Activated CD4-positive, alpha-beta T cell treated with anti-CD3 and anti-CD28 coated beads, Interleukin-2, amount 50 U/mL, for 4 hours (primary cell): ENCODE results near the gene CDCP2.
"Not testable (repeated sequence)": the region's sequence is repeated elsewhere in the genome, so short reads cannot be mapped to it uniquely, and the experiment has no call there.

Source experiments
- DNase-seq, 2 experiments: peaks; one replicate each; pipeline ENCODE4 v3.0.0-alpha.2; 2020

CDCP2 gene

DNA sequence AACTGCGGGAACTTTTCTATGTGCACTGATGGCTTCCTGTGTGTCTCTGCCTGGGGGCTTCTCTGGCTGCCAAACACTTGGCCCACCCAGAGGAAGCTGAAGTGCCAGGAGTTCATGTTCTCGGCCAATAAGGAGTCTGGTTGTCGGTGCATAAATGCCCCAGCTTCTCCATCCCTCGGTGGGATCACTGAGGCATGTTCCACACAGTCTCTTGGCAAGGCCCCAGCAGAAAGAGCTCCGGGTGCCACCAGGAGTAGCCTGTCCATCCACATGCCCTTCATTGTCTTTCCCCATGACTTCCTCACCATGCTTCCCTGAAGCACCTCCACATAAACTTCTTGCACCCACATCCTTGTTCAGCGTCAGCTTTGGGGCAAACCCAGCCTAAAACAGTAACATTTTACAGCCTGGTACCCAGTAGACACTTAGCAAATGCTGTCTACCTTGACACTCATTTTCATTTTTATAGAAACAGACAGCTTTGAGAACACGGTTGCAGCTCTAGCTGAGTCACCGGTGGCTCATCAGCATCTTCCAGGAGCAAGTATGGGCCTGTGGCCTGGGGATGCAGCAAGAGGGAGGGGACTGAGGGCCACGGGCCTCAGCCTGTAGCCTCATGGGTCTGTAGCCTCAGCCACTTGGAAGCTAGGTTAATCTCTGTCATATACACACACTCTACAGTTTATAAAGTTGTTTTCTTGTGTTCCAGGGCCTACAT lies 14.8 kb upstream of the CDCP2 start:
- DNase-seq: no peak

DNA sequence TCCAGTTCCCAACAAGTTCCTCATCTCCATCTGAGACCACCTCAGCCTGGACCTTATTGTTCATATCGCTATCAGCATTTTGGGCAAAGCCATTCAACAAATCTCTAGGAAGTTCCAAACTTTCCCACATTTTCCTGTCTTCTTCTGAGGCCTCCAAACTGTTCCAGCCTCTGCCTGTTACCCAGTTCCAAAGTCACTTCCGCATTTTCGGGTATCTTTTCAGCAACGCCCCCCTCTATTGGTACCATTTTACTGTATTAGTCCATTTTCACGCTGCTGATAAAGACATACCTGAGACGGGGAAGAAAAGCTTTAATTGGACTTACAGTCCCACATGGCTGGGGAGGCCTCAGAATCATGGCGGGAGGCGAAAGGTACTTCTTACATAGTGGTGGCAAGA lies 13.6 kb upstream of the CDCP2 start:
- DNase-seq: not testable (repeated sequence)

GRCh38 chr1:54165146-54165545 lies 12.3 kb upstream of the CDCP2 start:
- DNase-seq: no peak

DNA sequence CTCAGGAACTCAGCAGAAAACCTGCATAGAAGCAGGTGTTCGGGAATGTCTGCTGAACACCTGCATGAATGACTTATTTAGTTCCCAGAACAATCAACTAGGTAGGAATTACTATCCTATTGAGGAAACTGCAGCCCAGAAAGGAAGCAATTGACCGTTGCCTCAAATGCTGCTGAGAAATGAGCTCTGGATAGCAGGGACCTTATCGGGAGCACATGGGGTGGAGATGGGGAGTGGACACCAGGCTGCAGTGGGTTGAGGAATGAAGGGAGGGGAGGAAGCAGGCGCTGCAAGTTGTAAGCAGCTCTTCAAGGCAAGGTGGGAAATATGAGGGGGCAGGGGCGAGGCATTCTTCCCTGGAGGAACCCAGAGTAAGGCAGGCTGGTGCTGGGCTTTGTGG lies 10.8 kb upstream of the CDCP2 start:
- no peak for DNase-seq

GRCh38 chr1:54163051-54163450 lies 10.3 kb upstream of the CDCP2 start:
- no peak for DNase-seq

GRCh38 chr1:54161495-54162168 lies 8.8 kb upstream of the CDCP2 start:
- no peak for DNase-seq

DNA sequence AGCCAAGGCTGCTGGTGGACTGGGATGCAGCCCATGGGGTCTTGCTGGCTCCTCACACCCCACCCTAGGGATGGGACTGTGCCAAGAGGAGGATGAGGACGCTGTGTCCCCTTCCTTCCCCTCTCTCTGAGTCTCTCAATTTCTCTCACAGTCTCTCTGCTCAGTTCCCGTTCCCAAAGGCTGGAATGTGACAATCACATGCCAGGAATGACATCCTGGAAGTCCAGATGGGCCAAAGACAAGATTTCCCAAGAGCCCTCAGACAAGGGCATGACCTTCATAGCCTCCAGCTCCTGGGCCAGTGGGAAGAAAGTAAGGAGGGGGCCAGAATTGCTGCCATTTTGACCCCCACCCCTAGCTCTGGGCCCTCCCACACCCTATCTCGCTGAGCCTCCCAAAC lies 7.6 kb upstream of the CDCP2 start:
- no peak for DNase-seq

GRCh38 chr1:54159733-54160316 lies 7.0 kb upstream of the CDCP2 start:
- no peak for DNase-seq

- DNase-seq: no peak
Measured at GRCh38 chr1:54158071-54158470, 5.3 kb upstream of the CDCP2 start.

- DNase-seq: no peak
Measured at GRCh38 chr1:54157401-54157800, 4.6 kb upstream of the CDCP2 start.

GRCh38 chr1:54156986-54157385 lies 4.2 kb upstream of the CDCP2 start:
- DNase-seq: no peak

- no peak for DNase-seq
Measured at GRCh38 chr1:54156201-54156600, 3.4 kb upstream of the CDCP2 start.

DNA sequence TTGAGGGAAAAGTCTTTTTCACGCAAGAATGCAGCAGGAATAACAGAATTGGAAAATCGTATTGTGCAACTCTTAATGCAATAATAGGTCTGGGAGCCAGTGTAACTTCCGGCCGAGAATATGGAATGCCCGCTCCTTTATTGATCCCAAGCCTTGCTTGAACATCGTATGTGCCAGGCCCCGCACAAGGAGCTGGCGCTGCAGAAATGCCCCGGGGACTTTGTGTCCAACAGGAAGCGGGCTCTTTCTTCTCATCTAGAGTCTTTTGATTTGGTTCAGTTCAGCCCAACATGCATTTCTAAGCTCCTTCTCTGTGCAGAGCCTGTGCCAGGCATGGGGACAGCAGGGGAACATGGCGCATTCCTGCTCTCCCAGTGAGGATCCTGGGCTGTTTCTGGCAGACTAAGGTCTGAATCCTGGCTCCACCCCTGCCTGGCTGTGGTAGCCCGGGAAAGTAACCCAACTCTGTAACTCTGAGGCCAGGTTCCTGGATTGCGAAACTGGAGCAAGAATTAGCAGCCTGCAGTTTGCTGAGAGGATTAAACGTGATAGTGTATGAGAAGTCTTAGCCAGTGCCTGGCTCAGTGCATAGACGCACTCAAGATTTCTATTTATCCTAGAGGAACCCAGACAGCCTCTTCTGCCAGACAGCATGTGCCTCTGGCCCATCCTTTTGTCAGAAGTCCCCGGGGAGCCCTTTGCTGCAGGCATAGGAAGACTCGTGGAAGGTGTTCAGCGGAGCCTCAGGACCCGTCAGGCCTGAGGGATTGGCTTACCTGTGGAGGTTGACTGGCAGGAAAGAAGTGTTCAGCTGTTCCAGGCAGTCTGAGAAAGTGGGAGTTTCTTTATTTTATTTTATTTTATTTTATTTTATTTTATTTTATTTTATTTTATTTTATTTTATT lies 987 bp upstream of the CDCP2 start:
- DNase-seq: no peak

DNA sequence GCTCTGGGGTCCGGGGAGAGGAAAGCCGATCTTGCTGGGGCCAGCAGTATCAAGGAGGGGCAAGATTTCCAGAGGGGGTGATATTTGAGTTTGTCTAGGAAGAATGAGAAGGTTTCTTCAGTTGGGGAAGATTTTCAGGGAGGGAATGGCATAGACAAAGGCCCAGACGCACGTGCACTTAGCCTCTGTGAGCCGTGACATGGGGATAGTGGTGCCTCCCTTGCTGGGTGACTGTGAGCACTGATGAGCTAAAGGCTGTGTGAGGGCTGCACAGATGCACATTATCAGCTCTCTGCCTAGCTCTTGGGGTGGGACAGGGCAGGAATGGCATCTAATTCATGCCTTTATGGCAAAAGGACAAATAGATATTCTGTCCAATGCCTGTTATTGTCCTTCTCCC lies 1.8 kb downstream of the CDCP2 start:
- no peak for DNase-seq

DNA sequence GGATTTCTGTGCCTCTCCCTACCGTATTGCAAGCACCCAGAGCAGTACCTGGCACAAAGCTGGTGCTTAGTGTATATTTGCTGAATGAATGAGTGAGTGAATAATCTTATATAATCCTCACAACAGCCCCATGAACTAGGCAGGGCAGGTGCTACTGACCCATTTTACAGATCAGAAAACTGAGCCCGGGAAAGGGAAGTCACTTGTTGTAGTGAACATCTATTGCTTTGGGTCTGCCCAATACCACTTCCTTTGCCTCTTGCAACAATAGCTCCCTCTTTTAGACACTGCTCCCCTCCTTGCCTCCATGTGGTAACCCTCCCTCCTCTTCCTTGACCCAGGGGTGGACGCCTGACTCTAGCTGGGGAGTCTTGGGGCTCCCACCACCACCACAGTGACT lies 3.1 kb downstream of the CDCP2 start:
- no peak for DNase-seq

- no peak for DNase-seq
Measured at GRCh38 chr1:54144366-54144765, 8.4 kb downstream of the CDCP2 start.

- no peak for DNase-seq
Measured at GRCh38 chr1:54142146-54142900, 10.5 kb downstream of the CDCP2 start.

DNA sequence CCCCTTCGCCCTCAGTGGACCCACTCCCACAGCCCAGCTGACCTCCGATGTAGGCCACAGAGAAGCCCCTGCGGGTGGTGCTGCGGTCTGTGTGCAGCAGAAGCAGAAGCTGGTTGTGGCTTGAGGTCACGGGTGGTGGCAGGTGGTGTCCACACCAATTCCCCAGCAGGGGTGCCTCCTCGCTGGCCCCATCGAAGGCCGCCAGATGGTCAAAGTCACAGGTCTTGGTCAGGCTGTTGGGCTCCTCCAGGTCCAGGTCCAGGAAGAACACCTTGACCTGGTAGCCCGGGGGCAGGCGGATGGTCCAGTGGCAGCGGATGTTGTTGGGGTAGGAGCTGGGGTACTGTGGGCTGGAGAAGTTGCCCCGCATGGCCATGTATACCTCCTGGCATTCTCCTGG lies 13.1 kb downstream of the CDCP2 start:
- DNase-seq: no peak

GRCh38 chr1:54138994-54139393 lies 13.8 kb downstream of the CDCP2 start:
- DNase-seq: no peak

GRCh38 chr1:54137534-54138061 lies 15.2 kb downstream of the CDCP2 start:
- no peak for DNase-seq

DNA sequence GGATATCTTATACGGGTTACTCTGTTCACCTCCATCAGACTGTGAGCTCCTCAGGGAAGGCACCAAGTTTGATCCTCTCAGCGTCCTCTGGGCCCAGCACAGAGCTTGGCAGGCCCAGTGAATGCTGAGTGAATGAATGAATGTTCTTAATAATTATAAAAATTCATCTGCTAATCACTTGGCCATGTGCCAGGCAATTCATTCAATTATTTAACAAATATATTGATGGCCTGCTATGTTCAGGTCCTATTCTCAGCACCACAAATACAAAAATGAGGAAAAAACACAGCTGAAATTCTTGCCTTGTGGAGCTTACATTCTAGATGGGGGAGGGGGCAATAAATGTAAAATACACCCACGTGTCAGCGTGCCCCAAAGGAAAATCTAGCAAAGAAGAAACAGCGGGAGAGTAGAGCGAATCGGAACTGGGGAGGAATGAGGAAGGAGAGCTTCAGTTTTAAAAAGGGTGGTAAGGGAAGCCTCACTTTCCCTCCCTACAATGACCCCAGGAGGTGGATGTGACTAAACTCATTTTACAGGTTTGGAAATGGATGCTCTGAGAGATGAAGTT lies 15.8 kb downstream of the CDCP2 start:
- DNase-seq: no peak
